ENCODE measurements around the gene NR4A1.

DNA sequence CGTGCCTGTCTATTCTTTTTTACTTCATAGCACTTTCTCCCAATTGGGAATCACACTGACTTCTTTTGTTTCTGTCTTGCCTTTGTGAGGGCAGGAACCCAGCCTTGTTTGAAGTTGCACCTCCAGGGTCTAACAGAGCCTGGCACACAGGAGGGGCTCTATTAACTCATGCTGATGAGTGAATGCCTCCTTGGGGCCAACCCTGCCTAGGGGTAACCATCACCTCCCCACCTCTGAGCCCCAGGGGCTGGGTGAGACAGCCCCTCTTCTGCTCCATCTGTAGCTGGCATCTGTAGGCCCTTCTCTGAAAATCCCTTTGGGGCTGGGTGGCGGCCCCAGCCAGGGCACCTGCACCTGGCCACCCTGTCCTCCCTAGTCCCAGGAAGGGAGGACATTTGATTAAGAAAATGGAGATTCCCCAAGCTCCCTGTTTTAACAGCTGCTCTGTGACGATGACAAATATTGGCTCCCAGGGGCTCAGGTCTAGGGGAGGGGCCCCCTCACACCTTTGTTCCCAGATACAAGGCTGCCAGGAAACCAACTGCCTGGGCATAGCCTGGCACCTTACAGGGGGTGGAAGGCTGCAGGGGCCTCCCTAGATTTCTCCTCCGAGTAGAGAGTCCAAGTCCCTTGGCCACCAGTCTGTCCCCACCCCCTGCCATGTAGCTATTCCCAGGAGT lies 32.7 kb upstream of the NR4A1 start:
- TF ChIP-seq, protein P1, sequence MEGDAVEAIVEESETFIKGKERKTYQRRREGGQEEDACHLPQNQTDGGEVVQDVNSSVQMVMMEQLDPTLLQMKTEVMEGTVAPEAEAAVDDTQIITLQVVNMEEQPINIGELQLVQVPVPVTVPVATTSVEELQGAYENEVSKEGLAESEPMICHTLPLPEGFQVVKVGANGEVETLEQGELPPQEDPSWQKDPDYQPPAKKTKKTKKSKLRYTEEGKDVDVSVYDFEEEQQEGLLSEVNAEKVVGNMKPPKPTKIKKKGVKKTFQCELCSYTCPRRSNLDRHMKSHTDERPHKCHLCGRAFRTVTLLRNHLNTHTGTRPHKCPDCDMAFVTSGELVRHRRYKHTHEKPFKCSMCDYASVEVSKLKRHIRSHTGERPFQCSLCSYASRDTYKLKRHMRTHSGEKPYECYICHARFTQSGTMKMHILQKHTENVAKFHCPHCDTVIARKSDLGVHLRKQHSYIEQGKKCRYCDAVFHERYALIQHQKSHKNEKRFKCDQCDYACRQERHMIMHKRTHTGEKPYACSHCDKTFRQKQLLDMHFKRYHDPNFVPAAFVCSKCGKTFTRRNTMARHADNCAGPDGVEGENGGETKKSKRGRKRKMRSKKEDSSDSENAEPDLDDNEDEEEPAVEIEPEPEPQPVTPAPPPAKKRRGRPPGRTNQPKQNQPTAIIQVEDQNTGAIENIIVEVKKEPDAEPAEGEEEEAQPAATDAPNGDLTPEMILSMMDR (IDR thresholded peaks at IDR 0.05; ENCODE audit: insufficient read depth, low read length, poor library complexity, severe bottlenecking), result no peak
- TF ChIP-seq EZH2phosphoT487 (conservative IDR thresholded peaks at IDR 0.05; ENCODE audit: low read length), result no peak
